Sigmoid colon (tissue), 4 donors: ENCODE results near the gene UCK1.

ENCODE experiments used
- CTCF ChIP-seq, 4 experiments: fragments of 450-650 bp in 3 of 4; fragments of 200-600 bp in 1 of 4; IDR thresholded peaks; one replicate each; pipeline ENCODE4 v1.5.1; 2016 to 2019; ENCODE audit warnings: antibody characterized with exemption in 4 of 4, mild to moderate bottlenecking in 3 of 4, moderate library complexity in 2 of 4
- EP300 ChIP-seq, 4 donors: sonication (generic); formaldehyde crosslinking; IDR thresholded peaks; one replicate each; pipeline ENCODE4 v1.6.1; 2017; ENCODE audit warnings: antibody characterized with exemption in 4 of 4
- POLR2A ChIP-seq, 2 donors: fragments of 450-650 bp; IDR thresholded peaks; one replicate each; pipeline ENCODE4 v1.6.1; 2016; ENCODE audit warnings: antibody characterized with exemption in 2 of 2, mild to moderate bottlenecking in 2 of 2, moderate library complexity in 2 of 2

DNA sequence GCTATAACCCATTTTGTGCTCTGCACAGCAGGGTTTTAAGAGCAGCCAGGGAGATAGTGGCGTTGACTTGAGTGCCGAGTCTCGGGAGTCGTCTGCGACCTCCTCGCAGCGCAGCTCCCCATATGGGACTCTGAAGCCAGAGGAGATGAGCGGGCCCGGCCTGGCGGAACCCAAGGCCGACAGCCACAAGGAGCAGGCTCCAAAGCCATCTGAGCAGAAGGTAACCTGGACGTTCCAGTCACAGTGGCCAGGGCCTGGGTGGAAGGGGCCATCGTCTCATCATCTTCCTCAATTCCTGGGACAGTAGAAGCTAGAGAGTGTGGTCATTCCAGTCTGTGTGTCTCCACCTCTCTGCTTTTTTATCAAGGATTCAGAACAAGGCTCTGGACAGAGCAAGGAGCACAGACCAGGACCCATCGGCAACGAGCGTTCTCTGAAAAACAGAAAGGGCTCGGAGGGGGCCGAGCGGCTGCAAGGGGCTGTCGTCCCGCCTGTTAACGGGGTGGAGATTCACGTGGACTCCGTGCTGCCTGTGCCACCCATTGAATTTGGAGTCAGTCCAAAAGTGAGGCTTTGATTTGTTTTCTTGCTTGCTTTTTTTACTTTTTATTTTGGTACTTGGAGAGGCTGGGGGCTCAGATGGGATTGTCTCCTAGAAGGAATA is 48.6 kb downstream of the UCK1 start:
- TF ChIP-seq CTCF (IDR thresholded peaks at IDR 0.05) (no peak), EP300 (IDR thresholded peaks at IDR 0.05) (no peak), POLR2A (IDR thresholded peaks at IDR 0.05) (no peak)
